ENCODE results near the gene PLCB1.
A peak's percentile ranks its signal among the peaks of the same experiment; 100 is the strongest.
"Not testable (repeated sequence)": the region's sequence is repeated elsewhere in the genome, so short reads cannot be mapped to it uniquely, and the experiment has no call there.

PLCB1 gene

DNA sequence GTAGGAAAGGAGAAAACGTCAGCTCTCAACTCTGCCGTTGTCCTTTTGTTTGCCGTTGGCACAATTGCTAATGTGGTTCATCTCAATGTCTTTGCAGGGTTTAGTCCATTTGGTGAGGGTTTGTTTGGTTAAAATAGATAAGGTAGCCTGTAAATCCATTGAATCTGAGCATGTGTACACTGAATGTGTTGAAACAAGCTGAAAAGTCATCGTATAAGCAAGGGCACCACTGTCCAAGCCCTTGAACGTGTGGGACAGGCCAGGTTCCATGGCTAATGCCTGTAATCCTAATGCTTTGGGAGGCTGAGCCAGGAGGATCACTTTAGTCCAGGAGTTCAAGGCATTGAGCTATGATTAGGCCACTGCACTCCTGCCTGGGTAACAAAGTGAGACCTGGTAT lies 712.1 kb downstream of the PLCB1 start:
- DNase-seq (ENCODE audit: low spot score) = no peak

GRCh38 chr20:8849990-8850389 lies 717.9 kb downstream of the PLCB1 start:
- no peak for DNase-seq (ENCODE audit: low spot score)

- DNase-seq (ENCODE audit: low spot score) = no peak
These were observed 719.4 kb downstream of the PLCB1 start for GRCh38 chr20:8851446-8851845.

GRCh38 chr20:8851919-8852318 lies 719.9 kb downstream of the PLCB1 start:
- DNase-seq (ENCODE audit: low spot score) = not testable (repeated sequence)

DNA sequence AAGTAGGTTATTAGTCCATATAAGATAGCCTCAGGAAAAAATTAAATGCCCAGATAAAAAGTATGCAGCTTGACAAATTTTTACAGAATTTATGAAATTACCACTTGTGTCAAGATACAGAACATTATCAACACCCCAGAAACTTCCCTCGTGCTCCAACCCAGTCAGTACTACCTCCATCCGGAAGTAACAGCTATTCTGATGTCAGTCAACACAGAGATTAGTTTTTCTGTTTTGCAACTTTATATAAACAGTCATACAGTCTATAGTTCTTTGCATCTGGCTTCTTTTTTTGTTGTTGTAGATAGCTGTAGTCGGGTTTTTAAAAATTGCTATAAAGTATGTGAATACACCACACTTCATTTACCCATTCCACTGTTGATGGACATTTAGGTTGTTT lies 721.1 kb downstream of the PLCB1 start:
- DNase-seq (ENCODE audit: low spot score) = not testable (repeated sequence)

DNA sequence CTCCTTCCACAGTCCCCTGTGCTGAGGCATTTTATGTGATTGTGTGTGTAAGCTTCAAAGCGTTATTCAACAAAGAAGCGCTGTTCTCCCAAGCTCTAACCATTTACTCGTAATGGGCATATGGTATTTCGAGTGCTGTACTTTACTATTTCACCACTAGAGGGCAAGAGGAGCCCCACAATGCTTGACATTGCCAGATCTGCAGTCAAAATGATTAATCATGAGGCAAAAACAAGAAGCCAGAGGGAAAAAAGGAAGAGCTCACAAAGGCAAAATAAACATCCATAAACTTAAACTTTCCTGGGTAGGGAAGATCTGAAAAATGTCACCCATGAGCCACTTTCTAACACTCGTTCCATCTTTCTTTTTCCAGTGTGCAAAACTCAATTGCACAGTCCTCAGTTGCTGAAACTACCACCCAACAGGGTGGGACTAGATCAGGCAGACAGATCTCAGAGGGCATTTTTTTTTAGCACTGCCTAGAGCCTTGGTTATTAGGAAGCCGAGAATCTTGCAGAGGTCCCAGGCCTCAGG lies 721.8 kb downstream of the PLCB1 start:
- DNase-seq (ENCODE audit: low spot score) = peak; percentile 58

DNA sequence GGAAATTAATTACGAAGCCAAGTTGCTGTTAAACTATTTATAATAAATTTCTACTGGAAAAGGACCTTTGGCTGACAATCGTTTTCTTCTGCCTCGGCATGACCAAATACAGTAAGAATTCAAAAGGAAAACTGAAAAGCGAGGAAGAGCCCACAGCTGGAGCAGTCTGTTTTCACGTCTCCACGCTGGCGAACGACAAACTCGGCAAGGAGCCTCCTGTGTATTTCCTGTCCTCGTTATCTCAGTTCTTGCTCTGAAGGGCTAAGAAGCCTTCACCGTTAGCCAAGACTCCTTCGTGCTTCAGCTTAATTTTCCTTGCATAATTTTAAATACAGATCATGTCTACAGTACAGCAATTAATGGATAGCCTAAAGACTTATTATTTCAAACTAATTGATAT lies 722.5 kb downstream of the PLCB1 start:
- DNase-seq (ENCODE audit: low spot score) = no peak

DNA sequence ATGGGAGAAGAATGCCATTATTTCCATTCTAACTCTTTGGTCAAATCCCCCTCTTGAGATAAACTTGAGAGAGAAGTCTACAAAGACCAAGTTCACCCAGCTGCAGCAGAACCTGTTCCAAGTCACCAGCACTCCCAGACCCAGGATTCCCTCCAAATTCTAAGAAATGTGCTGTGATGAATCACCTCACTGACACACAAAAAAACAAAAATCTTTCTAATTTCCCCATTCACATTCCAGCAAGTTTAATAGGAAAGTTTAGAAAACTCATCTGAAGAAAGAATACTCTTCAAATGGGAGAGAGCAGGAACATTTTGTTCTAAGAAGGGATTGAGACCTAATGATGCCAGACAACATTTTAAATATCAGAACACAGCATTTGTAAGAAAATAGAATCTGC lies 723.2 kb downstream of the PLCB1 start:
- DNase-seq (ENCODE audit: low spot score) = no peak

- no peak for DNase-seq (ENCODE audit: low spot score)
These were observed 724.6 kb downstream of the PLCB1 start for GRCh38 chr20:8856668-8857067.

GRCh38 chr20:8858181-8858787 lies 726.2 kb downstream of the PLCB1 start:
- DNase-seq (ENCODE audit: low spot score) = no peak

- no peak for DNase-seq (ENCODE audit: low spot score)
These were observed 728.0 kb downstream of the PLCB1 start for GRCh38 chr20:8860011-8860495.

- no peak for DNase-seq (ENCODE audit: low spot score)
These were observed 730.0 kb downstream of the PLCB1 start for GRCh38 chr20:8862092-8862491.

DNA sequence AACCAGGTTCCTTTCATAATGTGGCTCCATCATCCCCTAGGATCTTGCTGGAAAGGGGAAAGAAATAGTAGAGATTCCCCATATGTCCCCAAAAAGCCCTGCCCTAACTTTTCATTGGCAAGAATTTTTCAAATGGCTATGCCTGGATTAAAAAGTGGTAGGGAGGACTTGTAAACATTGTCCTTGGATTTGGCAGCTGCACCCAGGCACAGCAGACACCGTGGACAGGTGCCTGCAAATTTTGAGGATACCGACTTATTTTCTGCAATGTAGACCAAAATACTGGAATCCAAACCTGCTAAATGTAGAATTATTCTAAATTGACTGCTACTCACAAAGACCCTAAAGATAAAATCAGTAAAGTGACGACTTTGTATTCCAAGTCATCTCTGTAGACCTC lies 733.6 kb downstream of the PLCB1 start:
- DNase-seq (ENCODE audit: low spot score) = no peak

GRCh38 chr20:8867038-8867740 lies 735.1 kb downstream of the PLCB1 start:
- no peak for DNase-seq (ENCODE audit: low spot score)

DNA sequence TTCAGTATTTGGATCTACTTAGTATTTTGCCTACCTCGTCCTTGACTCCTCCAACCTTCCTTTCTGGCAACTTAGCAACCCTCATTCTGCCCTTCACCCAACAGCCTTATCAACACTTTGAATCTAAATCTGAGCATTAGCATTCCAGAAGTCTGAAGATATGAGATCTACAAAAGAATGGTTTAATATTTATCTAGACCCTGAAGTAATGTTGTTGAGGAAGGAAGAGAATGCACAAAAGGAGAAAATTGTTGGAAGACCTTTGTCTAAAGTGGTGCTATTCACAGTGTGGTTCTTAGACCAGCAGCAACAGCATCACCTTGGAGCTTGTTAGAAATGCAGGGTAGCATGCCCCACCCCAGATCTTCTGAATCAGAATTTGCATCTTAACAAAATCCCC lies 738.6 kb downstream of the PLCB1 start:
- DNase-seq (ENCODE audit: low spot score) = no peak

GRCh38 chr20:8874437-8874836 lies 742.4 kb downstream of the PLCB1 start:
- no peak for DNase-seq (ENCODE audit: low spot score)

- no peak for DNase-seq (ENCODE audit: low spot score)
These were observed 743.5 kb downstream of the PLCB1 start for GRCh38 chr20:8875586-8875985.

- DNase-seq (ENCODE audit: low spot score) = no peak
These were observed 744.3 kb downstream of the PLCB1 start for GRCh38 chr20:8876366-8876765.

DNA sequence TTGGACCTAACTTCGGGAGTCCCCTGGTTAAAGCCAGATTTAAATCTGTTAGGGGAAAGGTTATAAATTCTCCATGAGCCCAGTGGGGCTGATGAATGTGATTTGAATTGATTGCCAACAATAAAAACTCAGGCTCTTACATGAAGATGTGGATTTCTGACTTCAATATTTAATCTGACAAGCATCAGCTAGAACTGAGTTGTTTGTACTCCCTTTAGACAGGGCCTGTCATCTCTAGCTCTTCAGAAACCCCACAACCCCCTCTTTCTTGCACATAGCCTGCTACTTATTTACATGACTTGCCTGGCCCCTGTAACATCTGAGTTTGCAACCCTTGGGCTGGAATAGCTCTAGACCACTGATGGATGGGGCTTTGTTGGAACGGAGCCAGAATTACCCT lies 745.2 kb downstream of the PLCB1 start:
- DNase-seq (ENCODE audit: low spot score) = no peak

DNA sequence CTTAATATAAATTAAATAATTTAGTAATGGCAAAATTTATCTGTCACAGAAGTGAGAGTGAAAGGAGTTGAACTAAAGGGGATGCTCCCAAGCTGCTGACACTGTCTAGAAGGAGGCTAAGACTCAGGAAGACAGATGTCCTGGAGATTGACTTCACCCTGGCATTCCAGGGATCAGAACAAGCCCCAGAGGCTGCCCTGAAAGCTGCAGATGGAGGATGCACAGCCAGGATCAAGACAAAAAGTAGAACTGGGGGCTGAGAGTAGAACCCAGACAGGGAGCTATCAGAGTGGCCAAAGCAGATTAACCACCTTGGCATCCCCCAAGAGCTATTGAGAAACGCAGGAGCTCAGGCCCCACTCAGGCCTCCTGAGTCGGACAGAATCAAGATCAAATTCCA lies 747.6 kb downstream of the PLCB1 start:
- no peak for DNase-seq (ENCODE audit: low spot score)

DNA sequence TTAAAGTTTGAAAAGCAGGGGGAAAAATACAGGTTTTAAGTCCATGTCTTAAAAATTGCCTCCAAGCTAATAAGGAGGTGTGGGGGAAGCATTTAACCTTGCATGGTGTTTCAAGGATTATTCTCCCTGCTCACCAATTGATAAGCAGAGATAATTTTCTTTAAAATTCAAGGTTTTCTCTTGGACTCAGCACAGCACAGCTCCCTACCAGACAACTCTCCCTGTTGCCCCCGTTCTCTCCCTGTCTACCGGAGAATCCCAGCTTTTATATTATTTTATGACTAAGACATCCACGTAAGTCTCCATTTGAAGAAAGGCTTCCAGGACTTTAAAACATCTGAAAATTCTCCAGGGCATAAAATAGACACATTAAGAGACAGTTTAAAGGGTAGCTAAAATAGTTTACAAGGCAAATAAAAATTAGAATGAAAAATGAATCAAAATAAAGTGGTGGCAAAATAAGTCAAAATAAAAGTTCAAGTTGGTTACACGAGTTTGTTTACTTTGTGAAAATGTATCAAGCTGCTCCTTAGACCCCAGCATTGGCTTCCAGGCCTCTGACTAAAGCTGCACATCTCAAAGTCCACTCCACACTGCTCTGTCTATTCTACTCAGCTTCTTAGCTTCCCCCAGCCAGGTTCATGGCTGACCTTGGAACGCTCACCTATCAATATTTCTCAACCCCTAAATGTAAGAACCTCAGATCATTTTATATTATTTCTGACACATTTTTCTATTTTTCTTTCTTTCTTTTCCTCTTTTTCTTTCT lies 748.2 kb downstream of the PLCB1 start:
- DNase-seq (ENCODE audit: low spot score) = no peak

- no peak for DNase-seq (ENCODE audit: low spot score)
These were observed 759.0 kb downstream of the PLCB1 start for GRCh38 chr20:8891039-8891438.

GRCh38 chr20:8895472-8895871 lies 763.4 kb downstream of the PLCB1 start:
- no peak for DNase-seq (ENCODE audit: low spot score)

Data from D341Med (cell line).